ENCODE measurements around the gene MALRD1. TPM values are rescaled to one million over a fixed set of nuclear protein-coding genes. Genes with fewer than 3 reads are reported as not detected.

MALRD1 gene
- total and polyA plus RNA-seq, 2 donors from 2014 or later: 2.0 to 2.4 TPM

DNA sequence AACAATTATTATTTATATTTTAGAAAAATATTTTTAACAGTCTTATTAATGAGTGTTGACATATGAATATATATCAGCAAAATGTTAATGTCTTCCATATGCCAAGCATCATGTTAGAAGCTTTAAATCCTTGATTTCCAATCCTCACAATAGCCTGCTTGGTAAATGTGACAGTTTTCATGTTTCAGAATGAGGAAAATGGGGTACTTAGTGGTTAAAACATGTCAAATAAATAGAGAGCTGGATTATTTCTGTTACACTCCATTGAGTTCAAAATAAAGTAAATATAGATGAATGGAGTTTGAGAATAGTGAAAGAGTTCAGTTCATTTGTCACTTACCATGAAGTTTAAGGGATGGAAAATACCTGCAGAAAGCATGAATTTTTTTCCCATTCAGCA lies 377.4 kb downstream of the MALRD1 start:
- Histone ChIP-seq H3K9ac (ENCODE audit: low read length in 3 of 3) (no peak overlapping the region), H3K9me3 (ENCODE audit: control insufficient read depth in 2 of 3, insufficient read depth in 1 of 3, low read length in 3 of 3) (no peaks in the 10 kb centered on the region), H3K27me3 (ENCODE audit: control insufficient read depth, insufficient read depth, low read length) (no peaks in the 10 kb centered on the region), H3K4me1 (ENCODE audit: control insufficient read depth in 2 of 3, insufficient read depth in 2 of 3, low read depth in 1 of 3, low read length in 3 of 3) (no peaks in the 10 kb centered on the region), H3K27ac (ENCODE audit: low read depth in 2 of 2, low read length in 2 of 2) (no peak overlapping the region), H3K4me3 (ENCODE audit: low read length in 3 of 3) (no peak overlapping the region), H3K36me3 (ENCODE audit: control insufficient read depth in 2 of 3, insufficient read depth in 3 of 3, low read length in 3 of 3) (no peaks in the 10 kb centered on the region)
- DNase-seq (no peak), FAIRE-seq (no peak)
- intact Hi-C loops (cut with DNase I): no loop called here
- TF ChIP-seq, protein P1, sequence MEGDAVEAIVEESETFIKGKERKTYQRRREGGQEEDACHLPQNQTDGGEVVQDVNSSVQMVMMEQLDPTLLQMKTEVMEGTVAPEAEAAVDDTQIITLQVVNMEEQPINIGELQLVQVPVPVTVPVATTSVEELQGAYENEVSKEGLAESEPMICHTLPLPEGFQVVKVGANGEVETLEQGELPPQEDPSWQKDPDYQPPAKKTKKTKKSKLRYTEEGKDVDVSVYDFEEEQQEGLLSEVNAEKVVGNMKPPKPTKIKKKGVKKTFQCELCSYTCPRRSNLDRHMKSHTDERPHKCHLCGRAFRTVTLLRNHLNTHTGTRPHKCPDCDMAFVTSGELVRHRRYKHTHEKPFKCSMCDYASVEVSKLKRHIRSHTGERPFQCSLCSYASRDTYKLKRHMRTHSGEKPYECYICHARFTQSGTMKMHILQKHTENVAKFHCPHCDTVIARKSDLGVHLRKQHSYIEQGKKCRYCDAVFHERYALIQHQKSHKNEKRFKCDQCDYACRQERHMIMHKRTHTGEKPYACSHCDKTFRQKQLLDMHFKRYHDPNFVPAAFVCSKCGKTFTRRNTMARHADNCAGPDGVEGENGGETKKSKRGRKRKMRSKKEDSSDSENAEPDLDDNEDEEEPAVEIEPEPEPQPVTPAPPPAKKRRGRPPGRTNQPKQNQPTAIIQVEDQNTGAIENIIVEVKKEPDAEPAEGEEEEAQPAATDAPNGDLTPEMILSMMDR (IDR thresholded peaks at IDR 0.05; ENCODE audit: borderline replicate concordance, extremely low read depth, insufficient read depth): no peak

DNA sequence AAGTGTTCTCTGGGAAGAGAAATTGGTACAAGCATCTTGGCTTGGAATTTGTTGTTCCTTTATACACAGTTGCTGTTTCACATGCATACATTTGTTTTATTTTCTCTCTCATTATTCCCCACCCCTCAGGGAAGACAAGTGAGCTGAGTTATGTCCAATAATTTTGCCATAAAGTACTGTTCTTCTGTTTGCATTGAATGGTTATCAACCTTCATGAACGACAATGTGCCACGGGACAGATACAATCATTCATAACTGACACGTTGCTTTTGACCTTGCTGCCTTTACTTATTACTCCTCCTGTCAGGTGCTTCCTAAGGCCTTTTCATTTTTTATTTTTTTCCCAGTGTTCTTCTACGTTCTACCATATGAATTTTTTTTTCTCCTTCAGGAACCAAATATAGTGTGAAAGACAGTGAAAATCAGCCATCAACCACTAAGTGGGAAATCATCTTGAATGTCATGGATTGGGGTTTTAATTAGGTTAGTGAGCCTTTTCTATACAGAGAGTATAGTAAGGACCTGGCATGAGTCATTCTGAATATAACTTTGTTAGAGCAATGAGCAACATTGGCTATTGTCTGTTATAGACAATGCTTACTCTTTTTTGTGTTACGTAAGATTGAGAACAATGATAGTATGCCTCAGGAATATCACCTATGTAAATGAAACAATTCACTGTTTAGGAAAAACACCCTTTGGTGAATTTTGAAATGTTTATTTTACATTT lies 383.2 kb downstream of the MALRD1 start:
- TF ChIP-seq, protein P1 (IDR thresholded peaks at IDR 0.05; ENCODE audit: borderline replicate concordance, extremely low read depth, insufficient read depth): no peak
- Histone ChIP-seq H3K36me3 (ENCODE audit: control insufficient read depth in 2 of 3, insufficient read depth in 3 of 3, low read length in 3 of 3) (no peaks in the 10 kb centered on the region), H3K9ac (ENCODE audit: low read length in 3 of 3) (no peak overlapping the region), H3K4me3 (ENCODE audit: low read length in 3 of 3) (no peak overlapping the region), H3K27ac (ENCODE audit: low read depth in 2 of 2, low read length in 2 of 2) (no peak overlapping the region), H3K4me1 (ENCODE audit: control insufficient read depth in 2 of 3, insufficient read depth in 2 of 3, low read depth in 1 of 3, low read length in 3 of 3) (no peaks in the 10 kb centered on the region), H3K9me3 (ENCODE audit: control insufficient read depth in 2 of 3, insufficient read depth in 1 of 3, low read length in 3 of 3) (no peaks in the 10 kb centered on the region), H3K27me3 (ENCODE audit: control insufficient read depth, insufficient read depth, low read length) (no peaks in the 10 kb centered on the region)
- intact Hi-C loops (cut with DNase I): no loop called here
- no peak for DNase-seq
- FAIRE-seq: no peak

DNA sequence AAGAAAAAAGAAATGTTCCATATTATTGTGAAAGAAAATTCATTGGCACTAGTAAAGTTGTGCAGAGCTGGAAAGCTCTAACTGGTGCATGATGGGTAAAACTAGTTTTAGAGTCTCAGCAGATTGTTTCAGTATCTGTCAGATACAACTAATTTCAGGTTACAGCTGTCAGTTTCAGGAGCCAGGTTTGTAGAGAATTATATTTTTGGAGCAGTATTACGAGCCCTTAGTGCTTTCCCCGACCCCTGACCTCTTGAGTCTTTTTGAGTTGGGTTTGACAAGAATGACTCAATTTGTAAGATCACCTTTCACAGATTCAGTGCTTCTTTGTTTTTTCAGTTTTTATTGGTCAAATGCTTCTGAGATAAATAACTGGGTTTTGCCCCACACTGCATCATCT lies 401.3 kb downstream of the MALRD1 start:
- FAIRE-seq: no peak

More for the DNA sequence above, 401.3 kb downstream of the MALRD1 start:
- Histone ChIP-seq H3K27me3 (ENCODE audit: control insufficient read depth, insufficient read depth, low read length) (no peaks in the 10 kb centered on the region), H3K27ac (ENCODE audit: low read depth in 2 of 2, low read length in 2 of 2) (no peak overlapping the region), H3K9me3 (ENCODE audit: control insufficient read depth in 2 of 3, insufficient read depth in 1 of 3, low read length in 3 of 3) (peaks cover 0 to 6% (median 0%) of the 10 kb centered on the region in 3 donors), H3K36me3 (ENCODE audit: control insufficient read depth in 2 of 3, insufficient read depth in 3 of 3, low read length in 3 of 3) (no peaks in the 10 kb centered on the region), H3K9ac (ENCODE audit: low read length in 3 of 3) (no peak overlapping the region), H3K4me3 (ENCODE audit: low read length in 3 of 3) (no peak overlapping the region), H3K4me1 (ENCODE audit: control insufficient read depth in 2 of 3, insufficient read depth in 2 of 3, low read depth in 1 of 3, low read length in 3 of 3) (no peaks in the 10 kb centered on the region)
- intact Hi-C loops (cut with DNase I): no loop called here
- TF ChIP-seq, protein P1 (IDR thresholded peaks at IDR 0.05; ENCODE audit: borderline replicate concordance, extremely low read depth, insufficient read depth): no peak
- no peak for DNase-seq

Measured in kidney (tissue), 14 donors.